Testis (tissue), 3 donors: ENCODE data around the gene PSTPIP1. TPM values are rescaled to one million over a fixed set of nuclear protein-coding genes. Genes with fewer than 3 reads are reported as not detected.
A peak's percentile ranks its signal among the peaks of the same experiment; 100 is the strongest.

ENCODE experiments used
- DNase-seq: peaks from one replicate; pipeline ENCODE4 v3.0.0-alpha.2; 2019
- H3K27ac ChIP-seq, 2 donors: fragments of 200-600 bp; sonication (generic); one replicate each; pipeline ENCODE4 v1.5.1; 2019
- H3K27me3 ChIP-seq: fragments of 200-600 bp; sonication (generic); one replicate; pipeline ENCODE4 v1.5.1; 2019
- H3K36me3 ChIP-seq: fragments of 200-600 bp; sonication (generic); one replicate; pipeline ENCODE4 v1.5.1; 2017; ENCODE audit warnings: low read depth; ENCODE audit errors: missing control alignments
- H3K4me1 ChIP-seq: fragments of 200-600 bp; sonication (generic); one replicate; pipeline ENCODE4 v1.5.1; 2019
- H3K4me3 ChIP-seq, 2 donors: fragments of 200-600 bp; sonication (generic); one replicate each; pipeline ENCODE4 v1.5.1; 2017 to 2019
- H3K9me3 ChIP-seq: fragments of 200-600 bp; sonication (generic); one replicate; pipeline ENCODE4 v1.5.1; 2017
- CTCF ChIP-seq, 3 experiments: fragments of 450-650 bp in 2 of 3; fragments of 200-600 bp in 1 of 3; sonication (generic) in 1 of 3; IDR thresholded peaks; one replicate each; pipeline ENCODE4 v1.5.1; 2016 to 2019; ENCODE audit warnings: antibody characterized with exemption in 3 of 3, mild to moderate bottlenecking in 2 of 3, moderate library complexity in 1 of 3
- POLR2A ChIP-seq: fragments of 450-650 bp; IDR thresholded peaks from one replicate; pipeline ENCODE4 v1.6.1; 2017; ENCODE audit warnings: antibody characterized with exemption, mild to moderate bottlenecking, moderate library complexity
- WGBS, 2 donors: methylation state at CpG; one replicate each; pipeline ENCODE4 v1.1.5; 2018; 5-methylcytosine and 5-hydroxymethylcytosine counted together
- intact Hi-C: fragments of 100-400 bp; cut with DNase I; formaldehyde crosslinking; loops from one replicate; pipeline ENCODE4 v1.15.1; 2023; ENCODE audit warnings: low total_unique reads
- polyA plus RNA-seq: library from polyadenylated mRNA; stranded (reverse); fragments of 350-450 nt; fragmentation: Illumina TruSeq; extraction: RNeasy Lipid Tissue Mini Kit (QIAGEN cat#74804); gene quantifications from one replicate; pipeline ENCODE4 v1.2.3, GENCODE V29; 2014; ENCODE audit warnings: low read depth, low replicate concordance; ENCODE audit not compliant: insufficient read depth
- total RNA-seq, 2 donors: library from RNA; depleted of rRNA; stranded (reverse); fragments of >200 nt; gene quantifications; one replicate each; pipeline ENCODE4 v1.2.3, GENCODE V29; 2016

The PSTPIP1 gene
- total and polyA plus RNA-seq, 3 donors from 2014 or later: 5.0 to 8.6 (median 7.9) TPM

DNA sequence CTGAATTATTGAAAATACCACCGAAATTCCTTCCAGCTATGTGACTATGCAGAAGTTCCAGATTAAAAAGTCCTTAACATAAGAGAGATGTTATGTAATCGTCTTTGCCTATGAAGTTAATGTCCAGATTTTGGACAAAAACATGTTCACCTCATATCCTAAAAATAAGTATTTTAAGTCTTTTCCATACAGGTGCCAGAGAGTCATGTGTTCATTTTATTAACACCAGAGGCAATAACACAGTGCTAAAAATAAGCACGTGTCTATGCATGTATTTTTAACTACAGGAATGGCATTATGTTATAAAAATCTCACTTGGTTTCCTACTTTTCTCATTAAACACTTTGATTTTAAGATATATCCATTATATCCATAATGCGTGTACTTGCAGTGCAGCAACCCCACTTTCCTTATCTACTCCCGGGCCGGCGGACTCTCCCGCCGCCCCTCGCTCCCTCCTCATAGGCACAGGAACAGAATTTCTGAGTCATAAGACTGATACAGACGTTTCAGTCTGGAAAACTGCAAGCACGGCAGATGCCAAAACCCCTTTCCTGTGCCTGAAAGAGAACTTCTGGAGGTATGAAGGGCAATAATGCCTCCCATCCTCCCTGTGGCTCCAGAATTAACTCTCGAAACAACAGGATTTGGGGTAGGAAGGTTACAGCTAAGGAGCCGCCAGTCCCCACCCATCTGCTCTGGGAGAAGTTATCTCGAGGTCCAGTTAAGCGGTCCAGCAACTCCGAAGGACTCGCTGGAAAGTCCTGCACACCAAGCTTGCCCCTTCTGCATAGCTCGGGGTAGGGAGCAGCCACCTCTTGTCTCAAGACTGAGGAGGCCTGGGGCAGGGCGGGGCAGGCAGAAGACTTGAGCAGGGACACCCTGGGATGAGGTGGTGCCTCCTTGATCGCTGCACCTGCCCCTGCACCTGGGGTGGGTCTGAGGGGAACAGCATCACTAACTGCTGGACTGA, 22.3 kb upstream of the PSTPIP1 start:
- no peak overlapping the region for H3K27ac ChIP-seq
- H3K36me3 ChIP-seq: no peaks in the 10 kb centered on the region
- TF ChIP-seq POLR2A (no peak), CTCF (IDR thresholded peaks at IDR 0.05) (no peak)
- H3K4me1 ChIP-seq: peaks cover 9% of the 10 kb centered on the region
- no peak overlapping the region for H3K4me3 ChIP-seq
- H3K9me3 ChIP-seq: no peaks in the 10 kb centered on the region
- no peaks in the 10 kb centered on the region for H3K27me3 ChIP-seq
- no peak for DNase-seq
- intact Hi-C loops: no loop called here
- 35 to 42% methylated on average over 19 to 21 of the region's 21 CpGs for WGBS, 2 donors

GRCh38 chr15:76973362-76973743, 21.6 kb upstream of the PSTPIP1 start:
- Histone ChIP-seq H3K27me3 (no peaks in the 10 kb centered on the region), H3K36me3 (no peaks in the 10 kb centered on the region), H3K27ac (no peak overlapping the region), H3K9me3 (no peaks in the 10 kb centered on the region), H3K4me3 (no peak overlapping the region), H3K4me1 (peaks cover 9% of the 10 kb centered on the region)
- TF ChIP-seq POLR2A (no peak), CTCF (IDR thresholded peaks at IDR 0.05) (peak in 1 of 3 experiments; percentile 31)
- WGBS, 2 donors: 46 to 63% methylated on average over 1 to 4 of the region's 4 CpGs
- intact Hi-C loops: no loop called here
- peak; percentile 63 for DNase-seq

DNA sequence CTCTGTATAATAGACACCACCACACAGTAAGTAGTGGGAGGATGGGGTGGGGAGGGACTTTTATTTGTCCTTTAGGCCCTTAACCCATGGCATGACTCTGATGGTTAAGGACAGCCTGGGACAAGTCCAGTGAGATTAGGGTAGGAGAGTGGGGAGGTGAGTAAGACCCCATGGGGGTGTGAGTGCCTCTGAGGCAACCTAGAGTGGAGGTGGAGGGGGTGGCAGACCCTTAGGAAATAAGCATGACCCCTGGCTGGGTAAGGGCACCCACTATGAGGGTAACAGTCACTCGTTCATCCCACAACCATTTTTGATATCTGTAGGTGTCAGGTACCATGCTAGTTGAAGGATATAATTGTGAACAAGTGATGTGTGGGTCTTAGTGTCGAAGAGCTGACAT, 21.0 kb upstream of the PSTPIP1 start:
- Histone ChIP-seq H3K27ac (no peak overlapping the region), H3K4me3 (no peak overlapping the region), H3K4me1 (peaks cover 9% of the 10 kb centered on the region), H3K9me3 (no peaks in the 10 kb centered on the region), H3K36me3 (no peaks in the 10 kb centered on the region), H3K27me3 (no peaks in the 10 kb centered on the region)
- intact Hi-C loops: no loop called here
- WGBS, 2 donors: 89 to 94% methylated on average over 2 of the region's 2 CpGs
- TF ChIP-seq POLR2A: no peak
- no peak for TF ChIP-seq CTCF (IDR thresholded peaks at IDR 0.05)
- DNase-seq: no peak

- H3K36me3 ChIP-seq: no peaks in the 10 kb centered on the region
- no peak overlapping the region for H3K4me3 ChIP-seq
- no peaks in the 10 kb centered on the region for H3K9me3 ChIP-seq
- peaks cover 9% of the 10 kb centered on the region for H3K4me1 ChIP-seq
- no peaks in the 10 kb centered on the region for H3K27me3 ChIP-seq
- intact Hi-C loops: no loop called here
- no peak overlapping the region for H3K27ac ChIP-seq
- no peak for TF ChIP-seq CTCF (IDR thresholded peaks at IDR 0.05)
- WGBS, 2 donors: 75 to 79% methylated on average over 3 to 4 of the region's 4 CpGs
- no peak for DNase-seq
Measured at GRCh38 chr15:76974456-76975036, 20.4 kb upstream of the PSTPIP1 start.
